ENCODE measurements around the gene CAAP1. TPM values are rescaled to one million over a fixed set of nuclear protein-coding genes. Genes with fewer than 3 reads are reported as not detected.

CAAP1 gene
- total RNA-seq, 1 experiment from 2014 or later: 24.1 TPM

DNA sequence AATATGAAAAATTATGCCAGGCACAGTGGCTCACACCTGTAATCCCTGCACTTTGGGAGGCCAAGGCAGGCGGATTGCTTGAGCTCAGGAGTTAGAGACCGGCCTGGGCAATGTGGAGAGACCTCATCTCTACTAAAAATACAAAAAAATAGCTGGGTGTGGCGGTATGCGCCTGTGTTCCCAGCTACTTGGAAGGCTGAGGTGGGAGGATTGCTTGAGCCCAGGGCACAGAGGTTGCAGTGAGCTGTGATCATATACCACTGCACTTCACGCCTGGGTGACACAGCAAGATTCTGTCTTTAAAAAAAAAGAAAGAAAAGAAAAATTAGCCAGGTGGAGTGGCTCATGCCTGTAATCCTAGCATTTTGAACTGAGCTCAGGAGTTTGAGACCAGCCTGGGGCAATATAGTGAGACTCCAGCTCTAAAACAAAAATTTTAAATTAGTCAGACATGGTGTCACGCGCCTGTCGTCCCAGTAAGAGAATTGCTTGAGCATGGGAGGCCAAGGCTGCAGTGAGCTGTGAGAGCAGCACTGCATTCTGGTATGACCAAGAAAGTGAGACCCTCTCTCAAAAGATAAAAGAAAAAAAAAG is 36.4 kb upstream of the CAAP1 start:
- Histone ChIP-seq H3F3A (ENCODE audit: low read length, unreplicated experiment) (no peaks in the 10 kb centered on the region), H3K9ac (ENCODE audit: low read length) (no peak overlapping the region), H3K9me3 (ENCODE audit: low read length) (no peaks in the 10 kb centered on the region), H2AFZ (ENCODE audit: low read length) (no peak overlapping the region), H3K9me2 (replicated peaks; ENCODE audit: low read length) (no peaks in the 10 kb centered on the region), H3K4me2 (ENCODE audit: low read length) (no peak overlapping the region), H3K27ac (ENCODE audit: low read length) (no peak overlapping the region), H3K36me3 (ENCODE audit: low read depth, low read length) (peaks cover 28% of the 10 kb centered on the region), H4K20me1 (ENCODE audit: low read length) (no peaks in the 10 kb centered on the region), H3K79me2 (ENCODE audit: low read length) (peaks cover 15% of the 10 kb centered on the region; the same call in 1 of the 2 replicates), H3K4me1 (ENCODE audit: insufficient read depth, low read length) (no peaks in the 10 kb centered on the region), H3K4me3 (ENCODE audit: low read length) (no peak overlapping the region), H3K27me3 (ENCODE audit: low read length) (no peaks in the 10 kb centered on the region)
- DNase-seq: no peak
- ChIA-PET POLR2A (ENCODE audit: unreplicated experiment) (no interaction called here), CTCF (no interaction called here)
- no peak for ATAC-seq
- intact Hi-C loops (cut with micrococcal nuclease): no loop called here
- TF ChIP-seq EZH2phosphoT487 (IDR thresholded peaks at IDR 0.05; ENCODE audit: borderline replicate concordance, low read length): no peak
- TF ChIP-seq, protein P1, sequence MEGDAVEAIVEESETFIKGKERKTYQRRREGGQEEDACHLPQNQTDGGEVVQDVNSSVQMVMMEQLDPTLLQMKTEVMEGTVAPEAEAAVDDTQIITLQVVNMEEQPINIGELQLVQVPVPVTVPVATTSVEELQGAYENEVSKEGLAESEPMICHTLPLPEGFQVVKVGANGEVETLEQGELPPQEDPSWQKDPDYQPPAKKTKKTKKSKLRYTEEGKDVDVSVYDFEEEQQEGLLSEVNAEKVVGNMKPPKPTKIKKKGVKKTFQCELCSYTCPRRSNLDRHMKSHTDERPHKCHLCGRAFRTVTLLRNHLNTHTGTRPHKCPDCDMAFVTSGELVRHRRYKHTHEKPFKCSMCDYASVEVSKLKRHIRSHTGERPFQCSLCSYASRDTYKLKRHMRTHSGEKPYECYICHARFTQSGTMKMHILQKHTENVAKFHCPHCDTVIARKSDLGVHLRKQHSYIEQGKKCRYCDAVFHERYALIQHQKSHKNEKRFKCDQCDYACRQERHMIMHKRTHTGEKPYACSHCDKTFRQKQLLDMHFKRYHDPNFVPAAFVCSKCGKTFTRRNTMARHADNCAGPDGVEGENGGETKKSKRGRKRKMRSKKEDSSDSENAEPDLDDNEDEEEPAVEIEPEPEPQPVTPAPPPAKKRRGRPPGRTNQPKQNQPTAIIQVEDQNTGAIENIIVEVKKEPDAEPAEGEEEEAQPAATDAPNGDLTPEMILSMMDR (conservative IDR thresholded peaks at IDR 0.05; ENCODE audit: low read depth, low read length): no peak
- no peak for TF ChIP-seq EZH2 (IDR thresholded peaks at IDR 0.05; ENCODE audit: low read length, unreplicated experiment)
- BruUV-seq (replicated peaks): no TSS peak

DNA sequence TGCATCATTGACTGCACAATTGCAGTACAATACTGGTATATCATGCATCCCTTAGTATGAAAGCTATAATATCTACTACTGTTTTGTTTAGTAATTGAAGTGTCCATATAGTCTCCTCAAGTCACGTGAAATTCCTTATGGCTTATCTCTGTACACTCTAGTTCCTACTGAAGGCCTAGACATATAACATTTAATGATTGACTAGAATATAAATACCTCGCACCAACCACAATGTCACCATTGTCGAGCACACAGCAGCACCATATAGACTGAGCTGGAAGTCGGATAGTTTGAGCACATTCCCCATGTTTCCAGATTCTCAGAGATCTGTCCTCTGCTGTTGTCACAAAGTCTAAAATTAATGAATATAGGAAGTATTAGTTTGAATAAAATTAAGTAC is 33.0 kb upstream of the CAAP1 start:
- no peaks in the 10 kb centered on the region for H3K9me3 ChIP-seq (ENCODE audit: low read length)
- ChIA-PET CTCF (no interaction called here), POLR2A (ENCODE audit: unreplicated experiment) (no interaction called here)
- H3K36me3 ChIP-seq (ENCODE audit: low read depth, low read length): peaks cover 52% of the 10 kb centered on the region
- no TSS peak for BruUV-seq (replicated peaks)
- no peak overlapping the region for H3K27ac ChIP-seq (ENCODE audit: low read length)
- intact Hi-C loops (cut with micrococcal nuclease): no loop called here
- no peak overlapping the region for H3K4me3 ChIP-seq (ENCODE audit: low read length)
- H3K79me2 ChIP-seq (ENCODE audit: low read length): 0 out of 2 replicates have a peak, but pooled peaks cover 1% of the 10 kb centered on the region
- no peak overlapping the region for H2AFZ ChIP-seq (ENCODE audit: low read length)
- no peaks in the 10 kb centered on the region for H3K27me3 ChIP-seq (ENCODE audit: low read length)
- TF ChIP-seq, protein P1 (conservative IDR thresholded peaks at IDR 0.05; ENCODE audit: low read depth, low read length): no peak
- no peak for TF ChIP-seq EZH2phosphoT487 (IDR thresholded peaks at IDR 0.05; ENCODE audit: borderline replicate concordance, low read length)
- TF ChIP-seq EZH2 (IDR thresholded peaks at IDR 0.05; ENCODE audit: low read length, unreplicated experiment): no peak
- no peaks in the 10 kb centered on the region for H3K9me2 ChIP-seq (replicated peaks; ENCODE audit: low read length)
- no peak overlapping the region for H3K4me2 ChIP-seq (ENCODE audit: low read length)
- H3K4me1 ChIP-seq (ENCODE audit: insufficient read depth, low read length): no peaks in the 10 kb centered on the region
- DNase-seq (no peak), ATAC-seq (no peak)
- no peak overlapping the region for H3K9ac ChIP-seq (ENCODE audit: low read length)
- H4K20me1 ChIP-seq (ENCODE audit: low read length): no peaks in the 10 kb centered on the region
- H3F3A ChIP-seq (ENCODE audit: low read length, unreplicated experiment): no peaks in the 10 kb centered on the region

DNA sequence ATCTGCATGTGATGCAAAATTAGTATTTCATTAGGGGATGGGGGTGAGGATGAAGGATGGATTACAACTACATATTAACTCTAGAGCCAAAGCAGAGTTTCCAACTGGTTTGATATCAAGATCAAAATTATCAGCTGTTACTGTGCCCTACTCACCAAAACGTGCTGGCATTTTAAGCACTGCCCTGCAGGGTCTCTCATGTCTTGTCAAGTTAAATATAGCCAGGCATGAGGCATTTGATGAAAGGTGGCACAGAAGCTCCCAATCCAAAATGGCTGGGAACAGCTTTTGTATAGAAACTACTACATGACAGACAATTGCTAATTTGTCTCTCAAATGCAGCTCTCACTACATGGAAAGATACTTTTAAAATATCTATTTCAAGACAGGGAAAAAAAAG is 27.1 kb upstream of the CAAP1 start:
- no peaks in the 10 kb centered on the region for H4K20me1 ChIP-seq (ENCODE audit: low read length)
- no TSS peak for BruUV-seq (replicated peaks)
- no peaks in the 10 kb centered on the region for H3K27me3 ChIP-seq (ENCODE audit: low read length)
- H3K9me3 ChIP-seq (ENCODE audit: low read length): no peaks in the 10 kb centered on the region
- no peak overlapping the region for H3K9ac ChIP-seq (ENCODE audit: low read length)
- no peak overlapping the region for H3K4me2 ChIP-seq (ENCODE audit: low read length)
- ATAC-seq (no peak), DNase-seq (no peak)
- CTCF ChIA-PET: no interaction called here
- no peak overlapping the region for H2AFZ ChIP-seq (ENCODE audit: low read length)
- intact Hi-C loops (cut with micrococcal nuclease): no loop called here
- POLR2A ChIA-PET (ENCODE audit: unreplicated experiment): no interaction called here
- no peaks in the 10 kb centered on the region for H3K9me2 ChIP-seq (replicated peaks; ENCODE audit: low read length)
- H3K27ac ChIP-seq (ENCODE audit: low read length): no peak overlapping the region
- no peaks in the 10 kb centered on the region for H3K4me1 ChIP-seq (ENCODE audit: insufficient read depth, low read length)
- no peaks in the 10 kb centered on the region for H3F3A ChIP-seq (ENCODE audit: low read length, unreplicated experiment)
- no peaks in the 10 kb centered on the region for H3K79me2 ChIP-seq (ENCODE audit: low read length)
- H3K36me3 ChIP-seq (ENCODE audit: low read depth, low read length): peaks cover 69% of the 10 kb centered on the region
- TF ChIP-seq EZH2phosphoT487 (IDR thresholded peaks at IDR 0.05; ENCODE audit: borderline replicate concordance, low read length) (no peak), EZH2 (IDR thresholded peaks at IDR 0.05; ENCODE audit: low read length, unreplicated experiment) (no peak)
- TF ChIP-seq, protein P1 (conservative IDR thresholded peaks at IDR 0.05; ENCODE audit: low read depth, low read length): no peak
- no peak overlapping the region for H3K4me3 ChIP-seq (ENCODE audit: low read length)
